ENCODE results near the gene STPG2. TPM values are rescaled to one million over a fixed set of nuclear protein-coding genes. Genes with fewer than 3 reads are reported as not detected.

Gene STPG2
- total RNA-seq, 1 experiment from 2014 or later, result not detected

DNA sequence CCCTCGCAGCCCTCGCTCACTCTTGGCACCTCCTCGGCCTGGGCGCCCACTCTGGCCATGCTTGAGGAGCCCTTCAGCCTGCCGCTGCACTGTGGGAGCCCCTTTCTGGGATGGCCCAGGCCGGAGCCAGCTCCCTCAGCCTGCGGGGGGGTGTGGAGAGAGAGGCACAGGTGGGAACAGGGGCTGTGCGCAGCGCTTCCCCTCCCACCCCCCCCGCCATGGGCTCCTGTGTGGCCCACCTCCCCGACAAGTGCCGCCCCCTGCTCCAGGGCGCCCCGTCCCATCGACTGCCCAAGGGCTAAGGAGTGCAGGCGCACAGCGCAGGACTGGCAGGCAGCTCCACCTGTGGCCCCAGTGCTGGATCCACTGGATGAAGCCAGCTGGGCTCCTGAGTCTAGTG is 220.2 kb downstream of the STPG2 start:
- Histone ChIP-seq H3K9me3 (ENCODE audit: control insufficient read depth, insufficient read depth, low read depth, low read length) (no peaks in the 10 kb centered on the region), H3K27ac (ENCODE audit: low read length) (no peak overlapping the region), H3K36me3 (ENCODE audit: control insufficient read depth, insufficient read depth, low read length) (no peaks in the 10 kb centered on the region), H3K27me3 (ENCODE audit: control insufficient read depth, insufficient read depth, low read length) (no peaks in the 10 kb centered on the region), H3K4me3 (ENCODE audit: low read depth in 2 of 2, low read length in 2 of 2) (no peak overlapping the region), H3K4me1 (ENCODE audit: control insufficient read depth, insufficient read depth, low read length) (no peaks in the 10 kb centered on the region)
- DNase-seq (ENCODE audit: low read depth, low spot score) (no peak), ATAC-seq (no peak)
- TF ChIP-seq, protein P1, sequence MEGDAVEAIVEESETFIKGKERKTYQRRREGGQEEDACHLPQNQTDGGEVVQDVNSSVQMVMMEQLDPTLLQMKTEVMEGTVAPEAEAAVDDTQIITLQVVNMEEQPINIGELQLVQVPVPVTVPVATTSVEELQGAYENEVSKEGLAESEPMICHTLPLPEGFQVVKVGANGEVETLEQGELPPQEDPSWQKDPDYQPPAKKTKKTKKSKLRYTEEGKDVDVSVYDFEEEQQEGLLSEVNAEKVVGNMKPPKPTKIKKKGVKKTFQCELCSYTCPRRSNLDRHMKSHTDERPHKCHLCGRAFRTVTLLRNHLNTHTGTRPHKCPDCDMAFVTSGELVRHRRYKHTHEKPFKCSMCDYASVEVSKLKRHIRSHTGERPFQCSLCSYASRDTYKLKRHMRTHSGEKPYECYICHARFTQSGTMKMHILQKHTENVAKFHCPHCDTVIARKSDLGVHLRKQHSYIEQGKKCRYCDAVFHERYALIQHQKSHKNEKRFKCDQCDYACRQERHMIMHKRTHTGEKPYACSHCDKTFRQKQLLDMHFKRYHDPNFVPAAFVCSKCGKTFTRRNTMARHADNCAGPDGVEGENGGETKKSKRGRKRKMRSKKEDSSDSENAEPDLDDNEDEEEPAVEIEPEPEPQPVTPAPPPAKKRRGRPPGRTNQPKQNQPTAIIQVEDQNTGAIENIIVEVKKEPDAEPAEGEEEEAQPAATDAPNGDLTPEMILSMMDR (IDR thresholded peaks at IDR 0.05), result no peak
- TF ChIP-seq REST (IDR thresholded peaks at IDR 0.05; ENCODE audit: insufficient read depth in 1 of 2, low read depth in 2 of 2, low read length in 1 of 2) (no peak), POLR2AphosphoS5 (IDR thresholded peaks at IDR 0.05; ENCODE audit: low read depth, low read length) (no peak), SIN3A (IDR thresholded peaks at IDR 0.05; ENCODE audit: borderline replicate concordance, insufficient read depth, low read depth, low read length) (no peak), TCF7L2 (IDR thresholded peaks at IDR 0.05; ENCODE audit: low read depth, low read length) (no peak)
- ChIA-PET POLR2A (no interaction called here), CTCF (no interaction called here)
- intact Hi-C loops (cut with micrococcal nuclease; ENCODE audit: unreplicated experiment) (no loop called here), in situ Hi-C loops (cut with HindIII; ENCODE audit: low pct_unique_long_range_greater_than_20kb, low sequenced_read_pairs) (no loop called here)
- no TSS peak for BruUV-seq (replicated peaks)

GRCh38 chr4:97917115-97917514 is 226.2 kb downstream of the STPG2 start:
- in situ Hi-C loops (cut with HindIII; ENCODE audit: low pct_unique_long_range_greater_than_20kb, low sequenced_read_pairs), result no loop called here
- no peak for ATAC-seq
- Histone ChIP-seq H3K4me1 (ENCODE audit: control insufficient read depth, insufficient read depth, low read length) (no peaks in the 10 kb centered on the region), H3K4me3 (ENCODE audit: low read depth in 2 of 2, low read length in 2 of 2) (no peak overlapping the region), H3K27me3 (ENCODE audit: control insufficient read depth, insufficient read depth, low read length) (no peaks in the 10 kb centered on the region), H3K27ac (ENCODE audit: low read length) (no peak overlapping the region), H3K36me3 (ENCODE audit: control insufficient read depth, insufficient read depth, low read length) (no peaks in the 10 kb centered on the region), H3K9me3 (ENCODE audit: control insufficient read depth, insufficient read depth, low read depth, low read length) (no peaks in the 10 kb centered on the region)
- ChIA-PET CTCF (interaction anchor here (0.6 kb wide), 1 partner anchor 176 kb away, joined by 3 read pairs; no protein-coding TSS in a partner anchor), POLR2A (no interaction called here)
- DNase-seq (ENCODE audit: low read depth, low spot score), result no peak
- no TSS peak for BruUV-seq (replicated peaks)
- intact Hi-C loops (cut with micrococcal nuclease; ENCODE audit: unreplicated experiment), result no loop called here
- TF ChIP-seq, protein P1 (IDR thresholded peaks at IDR 0.05), result no peak
- TF ChIP-seq SIN3A (IDR thresholded peaks at IDR 0.05; ENCODE audit: borderline replicate concordance, insufficient read depth, low read depth, low read length) (no peak), TCF7L2 (IDR thresholded peaks at IDR 0.05; ENCODE audit: low read depth, low read length) (no peak), REST (IDR thresholded peaks at IDR 0.05; ENCODE audit: insufficient read depth in 1 of 2, low read depth in 2 of 2, low read length in 1 of 2) (no peak), POLR2AphosphoS5 (IDR thresholded peaks at IDR 0.05; ENCODE audit: low read depth, low read length) (no peak)

All from Panc1 (cell line).